Measurements from ENCODE around the gene TELO2.

The TELO2 gene

GRCh38 chr16:1498899-1499676, 5.9 kb downstream of the TELO2 start:
- no peak for DNase-seq (ENCODE audit: low read depth in 2 of 2)

GRCh38 chr16:1499756-1500464, 6.8 kb downstream of the TELO2 start:
- no peak for DNase-seq (ENCODE audit: low read depth in 2 of 2)

GRCh38 chr16:1500465-1501150, 7.4 kb downstream of the TELO2 start:
- DNase-seq (ENCODE audit: low read depth in 2 of 2), result no peak

- DNase-seq (ENCODE audit: low read depth in 2 of 2), result no peak
Observed at GRCh38 chr16:1501630-1502029, 8.5 kb downstream of the TELO2 start.

- DNase-seq (ENCODE audit: low read depth in 2 of 2), result no peak
Observed at GRCh38 chr16:1502092-1503004, 9.2 kb downstream of the TELO2 start.

GRCh38 chr16:1503110-1503955, 10.2 kb downstream of the TELO2 start:
- DNase-seq (ENCODE audit: low read depth in 2 of 2), result no peak

GRCh38 chr16:1505073-1505844, 12.1 kb downstream of the TELO2 start:
- DNase-seq (ENCODE audit: low read depth in 2 of 2), result no peak

- no peak for DNase-seq (ENCODE audit: low read depth in 2 of 2)
Observed at GRCh38 chr16:1505912-1506311, 12.8 kb downstream of the TELO2 start.

- no peak for DNase-seq (ENCODE audit: low read depth in 2 of 2)
Observed at GRCh38 chr16:1506494-1507213, 13.5 kb downstream of the TELO2 start.

GRCh38 chr16:1508494-1509187, 15.5 kb downstream of the TELO2 start:
- DNase-seq (ENCODE audit: low read depth in 2 of 2), result no peak

- DNase-seq (ENCODE audit: low read depth in 2 of 2), result no peak
Observed at GRCh38 chr16:1509307-1510221, 16.4 kb downstream of the TELO2 start.

- DNase-seq (ENCODE audit: low read depth in 2 of 2), result no peak
Observed at GRCh38 chr16:1510272-1510671, 17.1 kb downstream of the TELO2 start.

GRCh38 chr16:1510941-1511351, 17.8 kb downstream of the TELO2 start:
- no peak for DNase-seq (ENCODE audit: low read depth in 2 of 2)

GRCh38 chr16:1511662-1512569, 18.8 kb downstream of the TELO2 start:
- DNase-seq (ENCODE audit: low read depth in 2 of 2), result no peak

GRCh38 chr16:1512774-1513173, 19.6 kb downstream of the TELO2 start:
- DNase-seq (ENCODE audit: low read depth in 2 of 2), result no peak

GRCh38 chr16:1514507-1514906, 21.3 kb downstream of the TELO2 start:
- DNase-seq (ENCODE audit: low read depth in 2 of 2), result no peak

Data from stimulated activated CD4-positive, alpha-beta T cell treated with anti-CD3 and anti-CD28 coated beads, Interleukin-4, amount 100 ng/mL, for 48 hours (primary cell).